CD4-positive, alpha-beta T cell (primary cell): Measurements from ENCODE around the gene MYEF2. TPM values are rescaled to one million over a fixed set of nuclear protein-coding genes. Genes with fewer than 3 reads are reported as not detected.

Experiments used
- ATAC-seq: fragments of 200-7000 bp; cut with Tn5 transposase; one replicate; pipeline ENCODE4 v1.10.0; 2022; ENCODE audit warnings: mild to moderate bottlenecking; ENCODE audit not compliant: poor library complexity
- CTCF ChIA-PET: fragments of 350-600 bp; sonication (Branson Sonifier 250); formaldehyde crosslinking; loops from one replicate; lab custom pipeline; 2021; ENCODE audit warnings: antibody characterized with exemption, inconsistent platforms; lab: Charles Lee
- POLR2A ChIA-PET: fragments of 350-600 bp; sonication (Branson Sonifier 250); formaldehyde crosslinking; loops from one replicate; lab custom pipeline; 2021; ENCODE audit warnings: antibody characterized with exemption, inconsistent platforms; lab: Charles Lee
- DNase-seq, 14 experiments: peaks; one replicate each; pipeline ENCODE4 v3.0.0-alpha.2; 2013 to 2020; ENCODE audit warnings: mixed read lengths in 2 of 14
- H3K27ac ChIP-seq, 2 donors: one replicate each; pipeline versions ENCODE4 v1.5.1 to v1.7.0; 2013; ENCODE audit warnings: low read length in 2 of 2, low read depth in 1 of 2, mild to moderate bottlenecking in 1 of 2
- H3K27me3 ChIP-seq, 2 experiments: 1 replicate in 1 of 2; 2 replicates in 1 of 2; pipeline versions ENCODE4 v1.6.1 to v1.7.0; 2013; ENCODE audit warnings: low read length in 2 of 2, control low read depth in 1 of 2, mild to moderate bottlenecking in 1 of 2, moderate library complexity in 1 of 2; ENCODE audit not compliant: insufficient read depth in 2 of 2, control insufficient read depth in 1 of 2
- H3K36me3 ChIP-seq: one replicate; pipeline ENCODE4 v1.6.1; 2013; ENCODE audit warnings: low read length, control low read depth; ENCODE audit not compliant: insufficient read depth
- H3K4me1 ChIP-seq: one replicate; pipeline ENCODE4 v1.6.1; 2013; ENCODE audit warnings: low read length, control low read depth; ENCODE audit not compliant: insufficient read depth
- H3K4me3 ChIP-seq: one replicate; pipeline ENCODE4 v1.5.1; 2013; ENCODE audit warnings: mild to moderate bottlenecking, low read length, moderate library complexity
- H3K9me3 ChIP-seq, 2 experiments: 1 replicate in 1 of 2; 2 replicates in 1 of 2; pipeline versions ENCODE4 v1.6.1 to v1.7.0; 2013; ENCODE audit warnings: low read length in 2 of 2, mild to moderate bottlenecking in 2 of 2, control low read depth in 1 of 2, moderate library complexity in 1 of 2; ENCODE audit not compliant: control insufficient read depth in 1 of 2, insufficient read depth in 1 of 2
- H3K27ac Mint-ChIP-seq: one replicate; pipeline ENCODE4 v1.8.0; 2020; ENCODE audit warnings: mixed read lengths
- H3K27me3 Mint-ChIP-seq: one replicate; pipeline ENCODE4 v1.8.0; 2021; ENCODE audit warnings: mixed read lengths
- H3K36me3 Mint-ChIP-seq: one replicate; pipeline ENCODE4 v1.8.0; 2021; ENCODE audit warnings: low read depth, mixed read lengths
- H3K4me1 Mint-ChIP-seq: one replicate; pipeline ENCODE4 v1.8.0; 2021; ENCODE audit warnings: low read depth, mixed read lengths
- H3K4me3 Mint-ChIP-seq: one replicate; pipeline ENCODE4 v1.8.0; 2020; ENCODE audit warnings: mild to moderate bottlenecking, mixed read lengths
- H3K9me3 Mint-ChIP-seq: one replicate; pipeline ENCODE4 v1.8.0; 2020; ENCODE audit warnings: mixed read lengths
- CTCF ChIP-seq: fragments of 200-600 bp; IDR thresholded peaks from one replicate; pipeline ENCODE4 v1.8.0; 2022; ENCODE audit warnings: antibody characterized with exemption, mild to moderate bottlenecking
- intact Hi-C, 2 experiments: fragments of 100-400 bp; cut with DNase I in 1 of 2; cut with micrococcal nuclease in 1 of 2; formaldehyde crosslinking; loops; one replicate each; pipeline versions ENCODE4 v1.15.1 to v1.9.0; 2023 to 2025; cut with DNase I, micrococcal nuclease
- total RNA-seq, 174 experiments: library from RNA in 2 of 174; stranded (reverse) in 2 of 174; gene quantifications; one replicate each; pipeline ENCODE4 v1.2.3 and lab custom pipeline; 2021 to 2026

The MYEF2 gene
- total RNA-seq, 2 experiments from 2014 or later = 19.3 to 24.7 TPM

DNA sequence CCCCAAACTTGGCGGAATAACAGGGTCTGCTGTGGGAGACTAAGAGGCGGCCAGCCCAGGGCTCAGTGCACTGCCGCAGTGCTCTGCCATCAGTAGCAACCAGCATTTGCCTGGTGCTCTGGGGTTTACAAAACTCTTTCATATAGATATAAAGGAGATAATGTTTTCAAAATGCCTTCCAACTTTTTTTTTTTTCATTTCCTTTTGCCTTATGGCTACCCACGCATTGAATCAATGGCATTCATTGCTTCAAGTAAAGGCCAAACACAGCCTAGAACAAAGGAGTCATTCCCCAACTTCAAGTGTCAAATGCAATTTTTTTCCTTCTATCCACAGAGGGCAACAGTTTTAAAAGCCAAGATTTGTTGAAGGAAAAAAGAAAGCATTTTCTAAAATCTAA, 68.9 kb downstream of the MYEF2 start:
- TF ChIP-seq CTCF = no peak
- Mint-ChIP-seq H3K27ac (no peak overlapping the region), H3K27me3 (peaks cover 58% of the 10 kb centered on the region), H3K36me3 (no peaks in the 10 kb centered on the region), H3K4me3 (no peak overlapping the region), H3K4me1 (no peaks in the 10 kb centered on the region), H3K9me3 (no peaks in the 10 kb centered on the region)
- H3K9me3 ChIP-seq = no peaks in the 10 kb centered on the region
- peaks cover 0 to 4% of the 10 kb centered on the region in 2 experiments for H3K27me3 ChIP-seq
- ATAC-seq = no peak
- H3K27ac ChIP-seq = no peak overlapping the region
- intact Hi-C loops = no loop called here
- ChIA-PET CTCF (no interaction called here), POLR2A (no interaction called here)
- no peaks in the 10 kb centered on the region for H3K4me1 ChIP-seq
- H3K36me3 ChIP-seq = no peaks in the 10 kb centered on the region
- H3K4me3 ChIP-seq = no peak overlapping the region
- DNase-seq = no peak

DNA sequence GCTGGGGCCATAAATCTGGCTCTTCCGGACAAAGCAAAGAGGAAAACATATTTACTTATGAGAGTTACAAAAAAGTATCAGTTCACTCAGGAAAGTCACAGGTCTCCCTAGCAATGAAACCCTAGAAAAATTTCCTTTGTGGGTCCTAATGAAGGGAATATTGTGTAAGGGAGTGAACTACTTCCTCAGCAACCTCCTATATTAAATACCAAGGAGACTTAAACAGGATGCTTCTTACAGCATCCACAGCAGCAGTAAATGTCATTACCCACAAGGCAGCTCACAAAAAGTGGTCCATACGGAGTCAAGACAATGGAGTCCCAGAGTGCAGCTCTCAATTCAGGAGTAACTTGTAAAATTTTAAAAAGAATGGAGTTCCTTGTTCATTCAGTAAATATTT, 72.2 kb downstream of the MYEF2 start:
- no peak overlapping the region for H3K4me3 Mint-ChIP-seq

DNA sequence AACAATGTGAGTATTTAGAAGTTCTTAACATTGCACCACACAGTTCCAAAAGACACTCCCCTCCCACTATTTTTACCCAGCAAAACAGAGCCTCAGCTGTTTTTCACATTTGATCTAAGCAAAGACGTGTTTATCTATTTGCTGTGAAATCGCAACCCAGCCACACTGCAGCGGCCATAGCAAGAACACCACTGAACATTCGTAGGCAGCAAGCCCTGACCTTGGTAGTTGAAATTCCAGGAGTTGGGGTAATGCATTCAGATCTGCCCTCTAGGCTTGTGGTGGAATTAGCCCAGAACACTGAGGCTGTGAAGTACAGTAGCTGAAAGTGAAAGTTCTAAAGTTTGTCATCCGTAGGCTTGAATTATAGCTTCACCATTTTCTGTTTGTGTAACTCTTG, 74.4 kb downstream of the MYEF2 start:
- Histone ChIP-seq H3K9me3 (no peaks in the 10 kb centered on the region), H3K36me3 (no peaks in the 10 kb centered on the region), H3K4me1 (no peaks in the 10 kb centered on the region), H3K27ac (no peak overlapping the region), H3K4me3 (no peak overlapping the region), H3K27me3 (no peaks in the 10 kb centered on the region)
- ATAC-seq (no peak), DNase-seq (no peak)
- no peak overlapping the region for H3K27ac Mint-ChIP-seq
- H3K4me1 Mint-ChIP-seq = no peaks in the 10 kb centered on the region
- ChIA-PET POLR2A (no interaction called here), CTCF (no interaction called here)
- intact Hi-C loops = no loop called here
- TF ChIP-seq CTCF = no peak
- peaks cover 65% of the 10 kb centered on the region for H3K27me3 Mint-ChIP-seq
- H3K4me3 Mint-ChIP-seq = no peak overlapping the region
- H3K36me3 Mint-ChIP-seq = no peaks in the 10 kb centered on the region
- H3K9me3 Mint-ChIP-seq = no peaks in the 10 kb centered on the region

More for the DNA sequence above, 72.2 kb downstream of the MYEF2 start:
- Mint-ChIP-seq H3K4me1 (no peaks in the 10 kb centered on the region), H3K27me3 (peaks cover 62% of the 10 kb centered on the region), H3K27ac (no peak overlapping the region), H3K9me3 (no peaks in the 10 kb centered on the region), H3K36me3 (no peaks in the 10 kb centered on the region)
- Histone ChIP-seq H3K9me3 (no peaks in the 10 kb centered on the region), H3K4me1 (no peaks in the 10 kb centered on the region), H3K27me3 (peaks cover 0 to 4% of the 10 kb centered on the region in 2 experiments), H3K36me3 (no peaks in the 10 kb centered on the region), H3K27ac (no peak overlapping the region), H3K4me3 (no peak overlapping the region)
- POLR2A ChIA-PET = no interaction called here
- no peak for TF ChIP-seq CTCF
- DNase-seq = no peak
- CTCF ChIA-PET = no interaction called here
- ATAC-seq = no peak
- intact Hi-C loops = no loop called here
